IPS-18a (cell line): ENCODE measurements around the gene RAB5B.
"Not testable (repeated sequence)": the region's sequence is repeated elsewhere in the genome, so short reads cannot be mapped to it uniquely, and the experiment has no call there.

Source experiments
- H3K27ac ChIP-seq: one replicate; pipeline ENCODE4 v1.5.1; 2013; ENCODE audit warnings: low read length
- H3K27me3 ChIP-seq: one replicate; pipeline ENCODE4 v1.6.1; 2013; ENCODE audit warnings: mild to moderate bottlenecking, low read length; ENCODE audit not compliant: control insufficient read depth, insufficient read depth
- H3K36me3 ChIP-seq: one replicate; pipeline ENCODE4 v1.6.1; 2013; ENCODE audit warnings: low read depth, low read length; ENCODE audit not compliant: control insufficient read depth
- H3K4me1 ChIP-seq: one replicate; pipeline ENCODE4 v1.6.1; 2013; ENCODE audit warnings: low read depth, low read length; ENCODE audit not compliant: control insufficient read depth
- H3K4me3 ChIP-seq: one replicate; pipeline ENCODE4 v1.5.1; 2013; ENCODE audit warnings: low read length
- H3K9ac ChIP-seq: one replicate; pipeline ENCODE4 v1.6.1; 2013; ENCODE audit warnings: mild to moderate bottlenecking, low read length, moderate library complexity
- H3K9me3 ChIP-seq: one replicate; pipeline ENCODE4 v1.6.1; 2013; ENCODE audit warnings: low read depth, low read length; ENCODE audit not compliant: control insufficient read depth

Gene RAB5B

GRCh38 chr12:55993230-55993853 lies 19.5 kb downstream of the RAB5B start:
- no peaks in the 10 kb centered on the region for H3K27me3 ChIP-seq
- no peaks in the 10 kb centered on the region for H3K4me1 ChIP-seq
- H3K4me3 ChIP-seq = no peak overlapping the region
- H3K36me3 ChIP-seq = peaks cover 44% of the 10 kb centered on the region
- H3K27ac ChIP-seq = no peak overlapping the region
- H3K9ac ChIP-seq = no peak overlapping the region
- no peaks in the 10 kb centered on the region for H3K9me3 ChIP-seq

GRCh38 chr12:55995366-55995765 lies 21.5 kb downstream of the RAB5B start:
- Histone ChIP-seq H3K27me3 (no peaks in the 10 kb centered on the region), H3K36me3 (peaks cover 35% of the 10 kb centered on the region), H3K4me1 (no peaks in the 10 kb centered on the region), H3K9ac (no peak overlapping the region), H3K27ac (no peak overlapping the region), H3K4me3 (no peak overlapping the region), H3K9me3 (no peaks in the 10 kb centered on the region)

- peak overlapping the region; percentile 83 for H3K4me3 ChIP-seq
- H3K27ac ChIP-seq = peak overlapping the region; percentile 67
- no peak overlapping the region for H3K9ac ChIP-seq
- H3K4me1 ChIP-seq = no peaks in the 10 kb centered on the region
- H3K36me3 ChIP-seq = peaks cover 26% of the 10 kb centered on the region
- no peaks in the 10 kb centered on the region for H3K27me3 ChIP-seq
- H3K9me3 ChIP-seq = no peaks in the 10 kb centered on the region
Observed at GRCh38 chr12:55996201-55996714, 22.4 kb downstream of the RAB5B start.

GRCh38 chr12:55996715-55997534 lies 23.0 kb downstream of the RAB5B start, which contains the start of gene SUOX:
SUOX (plus strand) TSS chr12:55997276; CDS start chr12:56002222, 4,946 bp downstream.
- Histone ChIP-seq H3K4me1 (no peaks in the 10 kb centered on the region), H3K36me3 (peaks cover 21% of the 10 kb centered on the region), H3K9ac (peak within 1 kb of the TSS; percentile 78), H3K27me3 (no peaks in the 10 kb centered on the region), H3K9me3 (no peaks in the 10 kb centered on the region), H3K4me3 (peak within 1 kb of the TSS; percentile 83), H3K27ac (peak within 1 kb of the TSS; percentile 67)

GRCh38 chr12:55997535-55997859 lies 23.6 kb downstream of the RAB5B start:
- Histone ChIP-seq H3K27ac (peak overlapping the region; percentile 25), H3K4me3 (peak overlapping the region; percentile 83), H3K27me3 (no peaks in the 10 kb centered on the region), H3K9me3 (no peaks in the 10 kb centered on the region), H3K9ac (peak overlapping the region; percentile 78), H3K36me3 (peaks cover 16% of the 10 kb centered on the region), H3K4me1 (no peaks in the 10 kb centered on the region)

- not testable (repeated sequence) for H3K9me3 ChIP-seq, H3K27me3 ChIP-seq, H3K27ac ChIP-seq, H3K4me3 ChIP-seq, H3K4me1 ChIP-seq, H3K9ac ChIP-seq
- peaks cover 10% of the 10 kb centered on the region for H3K36me3 ChIP-seq
Observed at GRCh38 chr12:55999522-55999921, 25.6 kb downstream of the RAB5B start.

GRCh38 chr12:55999999-56000540 lies 26.2 kb downstream of the RAB5B start:
- not testable (repeated sequence) for H3K27me3 ChIP-seq, H3K4me3 ChIP-seq, H3K4me1 ChIP-seq, H3K9ac ChIP-seq, H3K9me3 ChIP-seq, H3K27ac ChIP-seq
- peaks cover 13% of the 10 kb centered on the region for H3K36me3 ChIP-seq

GRCh38 chr12:56001487-56002100 lies 27.7 kb downstream of the RAB5B start:
- Histone ChIP-seq H3K27me3 (no peaks in the 10 kb centered on the region), H3K9ac (no peak overlapping the region), H3K4me3 (no peak overlapping the region), H3K4me1 (no peaks in the 10 kb centered on the region), H3K9me3 (no peaks in the 10 kb centered on the region), H3K36me3 (peaks cover 13% of the 10 kb centered on the region), H3K27ac (no peak overlapping the region)

- not testable (repeated sequence) for H3K9ac ChIP-seq, H3K9me3 ChIP-seq, H3K27ac ChIP-seq, H3K4me1 ChIP-seq, H3K4me3 ChIP-seq, H3K27me3 ChIP-seq
- peaks cover 13% of the 10 kb centered on the region for H3K36me3 ChIP-seq
Observed at GRCh38 chr12:56003376-56003775, 29.5 kb downstream of the RAB5B start.

- Histone ChIP-seq H3K36me3 (peaks cover 13% of the 10 kb centered on the region), H3K27me3 (no peaks in the 10 kb centered on the region), H3K4me3 (no peak overlapping the region), H3K9me3 (no peaks in the 10 kb centered on the region), H3K4me1 (peaks cover 4% of the 10 kb centered on the region), H3K27ac (no peak overlapping the region), H3K9ac (no peak overlapping the region)
Observed at GRCh38 chr12:56004211-56004610, 30.3 kb downstream of the RAB5B start.
